Fibroblast of skin of left biceps (primary cell): ENCODE measurements around the gene PRKCQ.

Experiments used
- DNase-seq, 2 experiments: peaks; one replicate each; pipeline ENCODE4 v3.0.0-alpha.2; 2013; ENCODE audit warnings: low read depth in 2 of 2

PRKCQ gene

GRCh38 chr10:6406220-6407033, 173.6 kb downstream of the PRKCQ start:
- no peak for DNase-seq

- DNase-seq: no peak
These were observed 174.4 kb downstream of the PRKCQ start for GRCh38 chr10:6405713-6406112.

GRCh38 chr10:6404127-6405072, 175.7 kb downstream of the PRKCQ start:
- DNase-seq: no peak

- no peak for DNase-seq
These were observed 177.1 kb downstream of the PRKCQ start for GRCh38 chr10:6402960-6403359.

- no peak for DNase-seq
These were observed 177.7 kb downstream of the PRKCQ start for GRCh38 chr10:6402349-6402709.

- DNase-seq: peak; percentile 58 to 68
These were observed 178.3 kb downstream of the PRKCQ start for GRCh38 chr10:6401558-6402348.

GRCh38 chr10:6400821-6401465, 179.1 kb downstream of the PRKCQ start:
- DNase-seq: no peak

- no peak for DNase-seq
These were observed 179.7 kb downstream of the PRKCQ start for GRCh38 chr10:6400331-6400730.

- no peak for DNase-seq
These were observed 180.2 kb downstream of the PRKCQ start for GRCh38 chr10:6399879-6400278.

- no peak for DNase-seq
These were observed 180.8 kb downstream of the PRKCQ start for GRCh38 chr10:6399231-6399741.

GRCh38 chr10:6398399-6398798, 181.7 kb downstream of the PRKCQ start:
- no peak for DNase-seq

GRCh38 chr10:6396652-6397051, 183.4 kb downstream of the PRKCQ start:
- peak; percentile 98 for DNase-seq

- DNase-seq: no peak
These were observed 183.8 kb downstream of the PRKCQ start for GRCh38 chr10:6396226-6396625.

GRCh38 chr10:6395606-6396005, 184.5 kb downstream of the PRKCQ start:
- no peak for DNase-seq

GRCh38 chr10:6394084-6394483, 186.0 kb downstream of the PRKCQ start:
- DNase-seq: no peak

GRCh38 chr10:6393168-6393567, 186.9 kb downstream of the PRKCQ start:
- no peak for DNase-seq

GRCh38 chr10:6390213-6390845, 189.7 kb downstream of the PRKCQ start:
- no peak for DNase-seq

- DNase-seq: no peak
These were observed 191.7 kb downstream of the PRKCQ start for GRCh38 chr10:6388261-6388893.

- no peak for DNase-seq
These were observed 193.1 kb downstream of the PRKCQ start for GRCh38 chr10:6386960-6387359.

- no peak for DNase-seq
These were observed 193.7 kb downstream of the PRKCQ start for GRCh38 chr10:6386346-6386745.
